Measurements from ENCODE around the gene MALAT1. TPM values are rescaled to one million over a fixed set of nuclear protein-coding genes. Genes with fewer than 3 reads are reported as not detected.
A peak's percentile ranks its signal among the peaks of the same experiment; 100 is the strongest.

MALAT1 gene
- total and polyA plus RNA-seq, 10 of the 15 experiments (the other 5 are each of a cell fraction or from before 2014, with no cell fraction given) = 448 to 8,160 (median 2,019) TPM

DNA sequence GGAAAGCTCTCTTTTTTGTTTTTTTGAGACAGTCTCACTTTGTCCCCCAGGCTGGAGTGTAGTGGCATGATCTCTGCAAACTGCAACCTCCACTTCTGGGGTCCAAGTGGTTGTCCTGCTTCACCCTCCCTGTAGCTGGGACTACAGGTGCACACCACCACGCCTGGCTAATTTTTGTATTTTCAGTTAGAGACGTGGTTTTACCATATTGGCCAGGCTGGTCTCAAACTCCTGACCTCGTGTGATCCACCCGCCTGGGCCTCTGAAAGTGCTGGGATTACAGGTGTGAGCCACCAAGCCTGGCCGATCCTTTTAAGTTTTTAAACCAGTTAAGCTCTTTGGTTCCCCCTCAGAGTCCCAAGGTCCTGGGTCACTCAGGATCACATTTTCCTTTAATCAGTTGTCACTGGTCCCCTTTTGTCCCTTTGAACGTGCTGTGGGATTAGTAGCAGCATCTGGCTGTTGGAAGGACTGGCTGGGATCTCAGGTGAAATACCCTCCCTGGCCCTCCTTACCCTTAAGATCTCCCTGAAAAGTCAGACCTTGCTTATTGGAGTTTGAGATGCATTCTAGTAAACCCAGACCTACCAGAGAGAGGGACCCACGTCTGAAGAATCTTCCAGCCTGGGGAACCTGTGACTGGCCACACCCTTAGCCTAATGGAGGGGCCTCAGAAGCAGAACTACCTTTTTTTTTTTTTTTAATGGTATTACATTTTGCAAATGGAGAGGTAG lies 8.1 kb downstream of the MALAT1 start (continued):
- TF ChIP-seq MLLT1 (IDR thresholded peaks at IDR 0.05) (peak; percentile 96), GATAD2B (conservative IDR thresholded peaks at IDR 0.05; ENCODE audit: low read depth) (peak; percentile 42), KLF5 (IDR thresholded peaks at IDR 0.05; ENCODE audit: partially characterized antibody) (peak; percentile 67), ZNF207 (IDR thresholded peaks at IDR 0.05; ENCODE audit: borderline replicate concordance) (peak; percentile 61; the same call in 1 of the 2 replicates), ETV6 (conservative IDR thresholded peaks at IDR 0.05 in 1 of 2, IDR thresholded peaks at IDR 0.05 in 1 of 2; ENCODE audit: borderline replicate concordance in 1 of 2, low read depth in 1 of 2) (peak in 1 of 2 experiments; percentile 43; a peak in 1 of 4 replicates), IRF4 (IDR thresholded peaks at IDR 0.05; ENCODE audit: low read depth, low read length) (peak; percentile 13; the same call in 1 of the 2 replicates), RBBP5 (conservative IDR thresholded peaks at IDR 0.05) (no peak), NBN (IDR thresholded peaks at IDR 0.05) (peak; percentile 81; the same call in 1 of the 2 replicates), CEBPB (IDR thresholded peaks at IDR 0.05; ENCODE audit: borderline replicate concordance in 1 of 2, low read depth in 2 of 2, low read length in 2 of 2) (no peak), HCFC1 (IDR thresholded peaks at IDR 0.05; ENCODE audit: low read length) (no peak), FOS (IDR thresholded peaks at IDR 0.05; ENCODE audit: borderline replicate concordance, extremely low read depth, insufficient read length) (no peak), MYB (IDR thresholded peaks at IDR 0.05; ENCODE audit: borderline replicate concordance, low read depth, low read length) (peak; percentile 72), POLR2A (IDR thresholded peaks at IDR 0.05; ENCODE audit: low read depth, low read length) (peak; percentile 79), SUPT20H (IDR thresholded peaks at IDR 0.05; ENCODE audit: borderline replicate concordance, control insufficient read depth, low read depth, low read length) (no peak), POLR2AphosphoS2 (IDR thresholded peaks at IDR 0.05; ENCODE audit: low read depth, low read length) (peak; percentile 93; the same call in 1 of the 2 replicates), SUZ12 (IDR thresholded peaks at IDR 0.05; ENCODE audit: unreplicated experiment) (no peak), SP1 (IDR thresholded peaks at IDR 0.05; ENCODE audit: low read depth, low read length) (peak; percentile 5), BMI1 (IDR thresholded peaks at IDR 0.05; ENCODE audit: borderline replicate concordance) (peak; percentile 90)
- TF ChIP-seq, protein P1, sequence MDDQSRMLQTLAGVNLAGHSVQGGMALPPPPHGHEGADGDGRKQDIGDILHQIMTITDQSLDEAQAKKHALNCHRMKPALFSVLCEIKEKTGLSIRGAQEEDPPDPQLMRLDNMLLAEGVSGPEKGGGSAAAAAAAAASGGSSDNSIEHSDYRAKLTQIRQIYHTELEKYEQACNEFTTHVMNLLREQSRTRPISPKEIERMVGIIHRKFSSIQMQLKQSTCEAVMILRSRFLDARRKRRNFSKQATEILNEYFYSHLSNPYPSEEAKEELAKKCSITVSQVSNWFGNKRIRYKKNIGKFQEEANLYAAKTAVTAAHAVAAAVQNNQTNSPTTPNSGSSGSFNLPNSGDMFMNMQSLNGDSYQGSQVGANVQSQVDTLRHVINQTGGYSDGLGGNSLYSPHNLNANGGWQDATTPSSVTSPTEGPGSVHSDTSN (IDR thresholded peaks at IDR 0.05; ENCODE audit: insufficient replicate concordance, low read depth, low read length) = peak; percentile 85
- TF ChIP-seq, protein P2, sequence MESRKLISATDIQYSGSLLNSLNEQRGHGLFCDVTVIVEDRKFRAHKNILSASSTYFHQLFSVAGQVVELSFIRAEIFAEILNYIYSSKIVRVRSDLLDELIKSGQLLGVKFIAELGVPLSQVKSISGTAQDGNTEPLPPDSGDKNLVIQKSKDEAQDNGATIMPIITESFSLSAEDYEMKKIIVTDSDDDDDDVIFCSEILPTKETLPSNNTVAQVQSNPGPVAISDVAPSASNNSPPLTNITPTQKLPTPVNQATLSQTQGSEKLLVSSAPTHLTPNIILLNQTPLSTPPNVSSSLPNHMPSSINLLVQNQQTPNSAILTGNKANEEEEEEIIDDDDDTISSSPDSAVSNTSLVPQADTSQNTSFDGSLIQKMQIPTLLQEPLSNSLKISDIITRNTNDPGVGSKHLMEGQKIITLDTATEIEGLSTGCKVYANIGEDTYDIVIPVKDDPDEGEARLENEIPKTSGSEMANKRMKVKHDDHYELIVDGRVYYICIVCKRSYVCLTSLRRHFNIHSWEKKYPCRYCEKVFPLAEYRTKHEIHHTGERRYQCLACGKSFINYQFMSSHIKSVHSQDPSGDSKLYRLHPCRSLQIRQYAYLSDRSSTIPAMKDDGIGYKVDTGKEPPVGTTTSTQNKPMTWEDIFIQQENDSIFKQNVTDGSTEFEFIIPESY (IDR thresholded peaks at IDR 0.05) = peak; percentile 32; the same call in 1 of the 2 replicates
- TF ChIP-seq, protein P3, sequence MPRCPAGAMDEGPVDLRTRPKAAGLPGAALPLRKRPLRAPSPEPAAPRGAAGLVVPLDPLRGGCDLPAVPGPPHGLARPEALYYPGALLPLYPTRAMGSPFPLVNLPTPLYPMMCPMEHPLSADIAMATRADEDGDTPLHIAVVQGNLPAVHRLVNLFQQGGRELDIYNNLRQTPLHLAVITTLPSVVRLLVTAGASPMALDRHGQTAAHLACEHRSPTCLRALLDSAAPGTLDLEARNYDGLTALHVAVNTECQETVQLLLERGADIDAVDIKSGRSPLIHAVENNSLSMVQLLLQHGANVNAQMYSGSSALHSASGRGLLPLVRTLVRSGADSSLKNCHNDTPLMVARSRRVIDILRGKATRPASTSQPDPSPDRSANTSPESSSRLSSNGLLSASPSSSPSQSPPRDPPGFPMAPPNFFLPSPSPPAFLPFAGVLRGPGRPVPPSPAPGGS (IDR thresholded peaks at IDR 0.05; ENCODE audit: borderline replicate concordance, insufficient read depth, low read depth, low read length, poor library complexity, severe bottlenecking) = peak; percentile 100
- TF ChIP-seq, protein P4, sequence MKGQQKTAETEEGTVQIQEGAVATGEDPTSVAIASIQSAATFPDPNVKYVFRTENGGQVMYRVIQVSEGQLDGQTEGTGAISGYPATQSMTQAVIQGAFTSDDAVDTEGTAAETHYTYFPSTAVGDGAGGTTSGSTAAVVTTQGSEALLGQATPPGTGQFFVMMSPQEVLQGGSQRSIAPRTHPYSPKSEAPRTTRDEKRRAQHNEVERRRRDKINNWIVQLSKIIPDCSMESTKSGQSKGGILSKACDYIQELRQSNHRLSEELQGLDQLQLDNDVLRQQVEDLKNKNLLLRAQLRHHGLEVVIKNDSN (IDR thresholded peaks at IDR 0.05; ENCODE audit: borderline replicate concordance, extremely low read length, insufficient read depth, low read depth, low read length) = no peak

Measured in GM12878 (cell line).